Measurements from ENCODE around the gene SLC38A8. TPM values are rescaled to one million over a fixed set of nuclear protein-coding genes. Genes with fewer than 3 reads are reported as not detected.

The SLC38A8 gene
- total RNA-seq = not detected in 2 replicates

DNA sequence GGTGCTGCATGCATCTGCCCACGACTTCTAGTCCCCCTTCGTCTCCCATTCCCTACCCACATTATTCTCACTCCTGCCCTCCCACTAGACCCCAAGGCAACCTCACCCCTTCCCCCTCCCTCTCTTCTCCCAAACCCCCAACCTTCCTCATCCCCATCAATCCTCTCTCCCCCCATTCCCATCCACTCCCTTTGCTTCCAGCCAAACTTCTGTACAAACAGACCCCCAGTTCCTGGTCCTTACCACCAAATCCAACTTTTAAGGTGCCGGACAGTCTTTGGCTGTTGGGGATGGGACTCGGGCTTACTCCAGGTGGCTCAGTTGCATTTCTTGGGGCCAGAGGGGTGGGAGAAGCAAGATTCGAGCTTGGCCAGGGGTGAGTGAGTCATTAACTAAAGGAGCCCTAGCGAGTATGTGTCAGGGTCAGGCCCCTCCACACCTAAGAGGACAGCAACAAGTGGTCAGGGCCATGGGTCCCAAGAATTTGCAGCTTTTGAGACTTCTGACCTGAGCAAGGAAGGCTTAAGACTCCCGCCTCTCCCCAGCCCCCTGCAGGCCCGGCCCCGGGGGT, at the start of gene SLC38A8:
TSS of gene SLC38A8 (minus strand) at position 488 of the 571 bp plus-strand sequence. CDS start 638 bp downstream, outside the sequence.
- no peak for DNase-seq

DNA sequence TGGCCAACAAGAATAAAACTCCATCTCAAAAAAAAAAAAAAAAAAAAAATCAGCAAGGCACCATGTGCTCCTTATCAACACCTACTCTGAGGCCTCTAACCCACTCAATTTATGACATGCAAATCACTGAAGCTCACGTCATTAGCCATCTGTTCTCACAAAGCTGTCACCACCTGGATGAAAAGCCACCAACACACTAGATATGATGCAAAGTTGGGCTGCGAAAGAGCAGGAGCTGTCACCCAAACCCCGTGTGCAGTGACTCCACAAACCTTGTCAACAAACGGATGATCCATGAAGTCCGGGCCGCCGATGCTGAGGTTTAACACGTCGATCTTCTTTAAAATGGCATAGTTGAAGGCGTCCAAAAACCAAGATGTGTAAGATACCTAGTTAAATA, 48.9 kb upstream of the SLC38A8 start:
- DNase-seq = no peak

DNA sequence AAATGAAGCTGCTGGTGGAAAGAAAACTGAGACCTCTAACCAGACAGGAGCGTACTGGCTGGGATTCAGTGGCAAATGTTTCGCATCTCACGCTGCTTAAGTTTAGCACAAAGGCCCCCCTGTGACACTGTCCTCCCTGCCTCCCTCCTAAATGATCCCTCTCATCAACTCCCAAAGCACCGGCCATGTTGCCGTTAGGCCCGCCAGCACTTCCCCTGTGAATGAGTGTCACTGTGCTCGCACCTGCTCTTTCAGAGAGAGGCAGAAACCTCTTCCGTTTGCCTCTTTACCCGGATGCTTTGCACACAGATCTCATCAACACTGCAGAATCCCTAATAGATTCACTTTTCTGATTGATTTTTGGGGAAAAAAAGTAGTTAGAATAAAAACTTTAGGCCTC, 47.6 kb upstream of the SLC38A8 start:
- no peak for DNase-seq

DNA sequence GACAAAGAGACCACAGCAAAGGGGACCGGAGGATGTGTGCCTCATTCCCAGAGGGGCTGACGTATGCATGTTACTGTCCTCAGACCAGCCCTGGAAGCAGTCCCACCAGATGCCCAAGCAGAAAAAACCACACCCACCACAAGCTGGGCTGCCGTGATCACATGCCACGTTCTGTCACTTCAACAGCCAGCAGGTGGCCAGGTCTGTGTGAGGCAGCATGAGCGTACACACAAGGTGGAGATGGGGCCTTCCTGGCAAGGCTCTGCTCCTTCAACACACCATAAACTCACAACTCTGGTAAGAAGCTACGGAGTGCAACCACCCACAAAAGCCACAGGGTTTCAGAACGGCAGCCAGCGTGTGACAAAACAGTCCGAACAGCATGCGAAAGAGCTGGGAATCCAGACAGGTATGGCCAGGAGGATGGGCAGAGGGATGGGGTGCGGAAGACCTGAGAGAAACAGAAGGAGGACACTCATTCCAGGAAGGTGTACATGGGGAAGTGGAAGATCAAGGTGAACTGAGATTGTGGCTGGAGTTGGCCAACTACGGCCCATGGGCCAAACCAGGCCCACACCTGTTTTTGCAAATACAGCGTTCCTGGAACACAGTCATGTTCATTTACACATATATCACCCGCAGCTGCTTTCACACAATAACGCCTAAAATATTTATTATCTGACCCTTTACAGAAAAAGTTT, 46.2 kb upstream of the SLC38A8 start:
- DNase-seq = no peak

DNA sequence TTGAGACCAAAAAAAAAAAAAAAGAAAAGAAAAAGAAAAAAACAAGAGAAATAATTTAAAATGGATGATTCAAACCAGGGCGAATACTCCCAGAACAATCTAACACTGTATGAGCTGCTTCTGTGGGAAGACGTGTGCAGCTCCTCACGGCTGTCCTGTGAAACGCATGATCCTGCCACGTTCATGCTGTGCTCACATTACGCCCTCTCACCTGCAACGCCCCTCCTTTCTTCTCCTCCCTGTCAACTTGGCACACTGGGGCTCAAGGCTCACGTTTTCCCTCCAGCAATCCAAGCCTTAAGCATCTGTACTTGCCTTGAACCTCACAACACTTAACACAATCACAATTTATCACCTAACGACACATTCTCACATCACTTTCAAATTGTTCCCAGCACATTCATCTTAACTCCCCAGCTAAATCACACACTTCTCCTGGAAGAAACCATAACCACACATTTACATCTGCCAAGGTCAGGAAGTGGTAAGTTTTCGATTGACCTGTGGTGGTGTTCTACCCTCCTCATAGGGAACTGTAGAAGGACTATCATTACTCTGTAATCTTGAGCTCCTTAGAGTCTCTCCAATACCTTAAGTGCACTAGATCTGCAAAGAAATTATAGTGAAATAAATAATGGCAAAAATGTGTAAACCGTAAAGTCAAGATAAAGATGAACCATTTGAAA, 45.0 kb upstream of the SLC38A8 start:
- no peak for DNase-seq

DNA sequence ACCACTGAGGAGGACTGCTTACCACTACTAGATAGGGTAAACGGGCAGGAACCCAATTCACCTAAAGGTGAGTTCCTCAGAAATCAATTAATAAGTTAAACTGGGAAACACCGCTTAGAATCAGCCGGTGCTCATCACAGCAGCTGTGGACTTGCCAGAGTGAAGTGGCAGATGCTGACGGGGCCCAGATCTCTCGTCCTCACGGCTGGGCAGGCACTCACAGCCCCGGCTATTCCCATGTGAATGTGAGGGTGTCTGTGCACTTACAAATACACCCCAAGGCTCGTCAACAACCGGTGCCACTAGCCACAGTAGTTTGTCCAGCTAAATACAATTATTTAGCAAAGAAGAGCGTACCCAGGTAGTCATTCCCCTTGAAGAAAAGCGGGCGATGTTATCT, 44.4 kb upstream of the SLC38A8 start:
- no peak for DNase-seq

DNA sequence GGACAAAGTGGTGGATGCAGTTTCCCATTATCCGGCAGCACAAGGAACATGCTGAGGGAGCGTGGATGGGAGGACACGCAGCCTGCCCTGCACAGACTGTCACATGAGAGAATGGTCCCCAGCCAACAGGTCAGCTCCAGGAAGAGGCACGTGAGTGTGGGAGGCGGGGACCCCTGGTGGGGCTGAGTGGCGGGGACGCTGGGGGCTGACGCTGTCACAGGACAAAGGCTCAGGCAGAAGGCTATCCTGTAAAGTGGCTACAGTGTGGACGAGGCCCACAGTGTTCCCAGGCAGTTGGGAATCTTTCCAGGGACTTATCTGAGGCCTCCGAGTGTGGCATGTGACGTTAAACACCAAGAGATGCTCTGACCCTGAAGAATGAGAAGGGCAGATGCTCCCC, 43.7 kb upstream of the SLC38A8 start:
- DNase-seq = no peak

DNA sequence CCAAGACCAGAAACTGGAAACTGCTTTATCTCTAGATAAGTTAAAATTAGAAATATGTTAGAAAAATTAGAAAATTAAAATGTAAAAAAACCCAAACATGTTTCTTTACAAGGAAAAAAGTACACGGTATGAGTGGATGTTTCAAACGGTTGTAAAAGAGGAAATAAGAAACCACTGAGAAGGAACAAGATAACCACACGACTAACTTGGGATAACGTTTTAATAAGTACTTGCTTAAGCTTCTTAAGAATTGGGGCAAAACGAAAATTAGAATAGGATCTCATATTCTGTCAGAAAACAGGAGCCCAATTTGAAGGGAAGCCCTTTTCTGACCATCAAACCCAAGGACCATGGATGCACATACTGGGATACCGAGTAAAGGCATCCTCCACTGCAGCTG, 43.2 kb upstream of the SLC38A8 start:
- DNase-seq = no peak

DNA sequence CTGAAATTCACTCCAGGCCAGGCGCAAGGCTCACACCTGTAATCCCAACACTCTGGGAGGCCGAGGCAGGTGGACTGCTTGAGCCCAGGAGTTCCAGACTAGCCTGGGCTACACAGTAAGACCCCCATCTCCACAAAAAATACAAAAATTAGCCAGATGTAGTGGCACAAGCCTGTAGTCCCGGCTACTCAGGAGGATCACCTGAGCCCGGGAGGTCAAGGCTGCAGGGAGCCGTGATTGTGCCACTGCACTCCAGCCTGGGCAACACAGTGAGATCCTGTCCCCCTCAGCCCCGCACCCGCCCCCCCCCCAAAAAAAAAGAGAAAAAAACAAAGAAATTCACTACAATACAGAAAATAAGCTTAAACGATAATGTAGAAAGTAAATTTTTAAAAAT, 42.7 kb upstream of the SLC38A8 start:
- no peak for DNase-seq

DNA sequence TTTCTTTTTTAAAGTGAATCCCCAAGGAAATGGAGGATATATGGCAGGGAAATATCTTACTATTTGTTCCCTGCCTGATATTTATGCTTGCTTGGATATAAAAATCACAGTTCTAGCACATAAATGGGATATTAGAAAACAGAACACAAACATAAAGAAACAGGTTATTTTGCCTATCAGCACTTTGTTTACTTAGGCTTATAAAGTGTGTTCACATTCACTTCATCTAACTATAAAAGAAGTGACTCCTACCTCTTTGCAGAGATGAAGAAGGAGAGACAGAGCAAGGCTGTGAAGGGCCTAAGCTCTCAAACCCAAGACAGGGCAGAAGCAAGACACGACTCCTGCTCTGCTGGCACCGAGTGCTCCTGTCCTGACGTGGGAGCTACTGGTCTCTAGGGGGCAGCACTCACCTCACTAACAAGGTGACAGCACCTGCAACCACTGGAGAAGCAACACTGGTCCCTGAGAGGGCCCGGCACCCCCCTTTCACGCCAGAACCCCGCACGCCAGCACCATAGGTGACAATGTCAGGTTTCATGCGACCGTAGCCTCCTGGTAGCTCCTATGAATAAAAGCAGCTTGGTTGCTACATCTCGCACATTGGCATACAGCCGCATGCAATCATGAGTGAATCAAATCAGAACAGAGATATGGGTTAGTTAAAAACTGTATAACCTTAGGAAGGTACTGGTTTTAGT, 42.1 kb upstream of the SLC38A8 start:
- DNase-seq = peak; percentile 84

DNA sequence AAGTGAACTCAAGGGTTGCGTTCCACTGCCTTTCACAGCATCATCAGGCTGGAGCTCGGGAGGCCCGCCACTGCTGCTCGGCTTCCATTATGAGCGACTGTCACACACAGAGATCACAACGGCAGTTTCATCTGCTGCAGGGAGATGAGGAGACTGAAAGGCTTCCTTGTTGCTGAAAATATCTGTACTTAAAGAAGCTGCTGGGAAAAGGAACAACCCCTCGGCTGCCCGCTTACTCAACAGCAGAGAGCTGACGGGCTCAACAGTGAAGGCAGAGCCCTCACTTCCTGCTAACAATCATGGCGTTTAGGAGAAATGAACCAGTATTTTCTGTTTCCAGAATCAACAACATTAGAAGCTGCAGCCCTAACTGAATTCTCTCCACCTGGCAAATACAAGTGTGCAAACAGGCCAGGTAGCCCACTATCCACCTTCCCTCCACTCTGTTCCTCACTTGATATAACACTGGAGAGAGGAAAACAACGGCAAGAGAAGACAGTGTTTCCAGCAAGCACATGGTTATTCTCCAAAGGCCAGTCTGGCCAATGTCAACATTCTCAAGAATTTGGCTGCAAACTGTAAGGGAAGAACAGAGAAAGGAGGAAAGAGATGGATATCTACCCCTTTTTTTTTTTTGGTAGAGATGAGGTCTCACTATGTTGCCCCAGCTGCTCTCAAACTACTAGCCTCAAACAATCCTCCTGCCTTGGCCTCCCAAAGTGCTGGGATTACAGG, 40.4 kb upstream of the SLC38A8 start:
- no peak for DNase-seq

DNA sequence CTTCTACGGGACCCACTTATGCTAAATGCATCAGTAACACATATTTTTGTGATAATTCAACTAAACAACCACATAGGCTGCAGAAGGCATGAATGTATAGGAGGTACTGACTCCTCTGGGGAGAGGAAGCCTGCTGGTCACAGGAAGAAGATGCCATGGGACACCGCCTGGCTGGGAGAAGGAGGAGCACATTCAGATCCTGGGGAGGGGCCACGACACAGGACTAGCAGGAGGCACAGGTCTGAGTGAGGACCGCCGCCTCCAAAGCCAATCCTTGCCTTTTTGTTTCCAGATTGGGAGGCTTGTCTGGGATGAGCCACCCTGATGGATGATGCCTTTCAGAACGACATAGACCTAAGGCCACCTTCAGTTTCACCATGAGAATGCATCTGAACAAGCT, 39.5 kb upstream of the SLC38A8 start:
- no peak for DNase-seq

DNA sequence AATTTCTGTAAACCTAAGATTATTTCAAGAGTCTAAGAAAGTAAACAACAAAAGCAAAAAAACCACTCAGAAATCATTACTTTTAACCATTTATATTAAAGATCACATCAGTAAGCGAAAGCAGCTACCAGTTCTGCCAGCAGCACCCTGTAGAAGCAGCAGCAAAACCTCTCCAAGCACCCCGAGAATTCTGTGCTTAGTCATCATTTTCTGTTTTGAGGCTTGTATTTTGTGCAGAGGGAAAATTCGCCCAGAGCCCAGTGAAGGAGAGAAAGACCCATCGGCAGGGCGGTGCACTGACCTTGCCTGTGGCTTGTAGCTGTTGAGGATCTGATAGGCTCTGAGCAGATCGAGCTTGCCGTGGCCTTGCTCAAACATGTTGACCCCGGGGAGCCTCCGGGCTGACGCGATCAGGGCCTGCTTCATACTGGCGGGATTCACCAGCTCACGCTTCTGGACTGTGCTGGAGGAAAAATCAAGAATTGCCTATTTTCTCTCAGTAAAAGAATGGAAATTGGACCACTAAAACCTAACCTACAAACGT, 38.9 kb upstream of the SLC38A8 start:
- DNase-seq = no peak

DNA sequence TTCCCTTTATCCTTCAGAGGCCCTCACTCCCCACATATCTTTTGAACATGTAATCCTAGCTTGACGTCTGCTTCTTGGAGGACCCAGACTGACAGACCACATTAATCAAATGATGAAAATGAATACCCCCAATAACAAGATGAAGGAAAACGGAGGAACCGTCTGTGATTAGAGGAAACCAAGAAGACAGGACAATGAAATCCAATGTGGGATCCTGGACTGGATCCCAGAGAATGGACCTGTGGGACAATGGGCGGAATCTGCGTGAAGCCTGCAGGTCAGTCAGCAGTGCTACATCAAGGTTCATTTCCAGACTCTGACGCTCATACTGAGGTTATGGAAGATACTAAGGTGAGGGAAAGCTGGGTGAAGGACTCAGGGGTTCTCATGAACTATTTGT, 38.2 kb upstream of the SLC38A8 start:
- DNase-seq = no peak

DNA sequence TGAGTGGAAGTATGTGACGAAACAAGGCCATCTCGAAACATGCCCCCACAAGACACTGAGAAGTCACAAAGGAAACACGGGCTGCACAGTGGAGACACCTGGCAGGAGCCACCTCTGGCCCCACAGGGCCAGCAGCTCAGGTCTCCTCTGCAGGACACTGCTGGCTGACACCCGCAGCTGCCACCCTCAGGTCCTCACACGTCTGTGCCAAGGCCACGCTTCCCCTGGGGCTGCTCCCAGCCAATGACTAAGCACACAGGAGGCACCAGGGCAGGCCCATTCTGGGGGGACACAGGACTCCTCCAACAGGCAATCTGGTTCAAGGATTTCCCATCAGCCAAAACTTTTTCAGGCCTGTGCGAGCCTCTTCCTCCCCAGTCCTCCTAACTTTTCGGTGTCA, 37.8 kb upstream of the SLC38A8 start:
- no peak for DNase-seq

DNA sequence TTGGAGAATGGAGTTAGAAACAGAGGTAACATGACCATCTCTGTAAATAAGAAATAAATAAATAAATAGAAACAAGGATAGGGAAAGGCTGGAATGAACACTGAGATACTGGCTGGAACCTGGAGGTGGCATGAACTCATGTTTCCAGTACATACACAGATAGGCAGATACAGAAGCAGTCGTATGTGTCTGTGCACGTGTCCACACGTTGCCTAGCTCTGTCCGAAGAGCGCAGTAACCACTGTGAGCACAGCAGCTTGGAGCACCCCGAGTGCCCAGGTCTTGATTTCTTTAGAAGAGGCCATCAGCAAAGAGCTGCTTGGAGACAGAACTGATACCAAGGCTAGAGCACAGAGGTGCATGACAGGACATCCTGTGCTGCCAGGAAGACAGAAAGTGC, 37.1 kb upstream of the SLC38A8 start:
- DNase-seq = no peak

DNA sequence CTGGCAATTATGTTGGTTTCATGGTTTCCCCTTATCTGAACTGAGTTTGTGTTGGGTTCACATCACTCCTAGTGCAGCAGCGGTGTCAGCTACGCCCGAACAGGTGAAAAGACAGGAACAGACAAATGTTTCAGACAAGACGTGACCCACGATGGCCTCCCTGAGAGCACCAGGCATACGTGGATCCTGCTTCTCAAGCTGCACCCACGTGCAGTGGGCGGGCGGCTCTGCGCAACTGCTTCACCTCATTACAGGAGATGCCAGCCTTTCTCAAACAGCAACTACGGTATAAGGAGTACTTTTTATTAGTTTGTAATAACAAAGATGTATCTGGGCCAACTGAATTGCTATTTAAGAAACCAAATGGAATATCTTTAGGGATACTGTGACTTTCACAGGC, 32.8 kb upstream of the SLC38A8 start:
- no peak for DNase-seq

DNA sequence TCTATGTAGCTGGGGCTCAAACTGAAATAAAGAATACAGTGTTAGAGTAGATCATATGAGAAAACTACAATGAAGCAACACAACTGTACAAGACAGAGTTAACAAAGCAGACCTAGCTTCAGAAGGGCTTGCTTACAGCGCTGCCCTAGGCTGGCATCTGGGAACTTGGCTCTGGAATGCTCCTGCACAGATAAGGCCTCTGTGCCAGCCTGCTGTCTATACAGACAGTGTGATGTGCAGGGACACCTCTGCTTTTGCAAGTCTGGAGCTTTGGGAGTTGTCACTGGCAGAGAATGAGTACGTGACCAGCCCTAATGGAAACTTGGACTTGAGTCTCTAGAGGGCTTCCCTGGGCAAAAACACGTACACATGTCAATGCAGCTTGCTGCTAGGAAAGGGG, 32.1 kb upstream of the SLC38A8 start:
- no peak for DNase-seq

DNA sequence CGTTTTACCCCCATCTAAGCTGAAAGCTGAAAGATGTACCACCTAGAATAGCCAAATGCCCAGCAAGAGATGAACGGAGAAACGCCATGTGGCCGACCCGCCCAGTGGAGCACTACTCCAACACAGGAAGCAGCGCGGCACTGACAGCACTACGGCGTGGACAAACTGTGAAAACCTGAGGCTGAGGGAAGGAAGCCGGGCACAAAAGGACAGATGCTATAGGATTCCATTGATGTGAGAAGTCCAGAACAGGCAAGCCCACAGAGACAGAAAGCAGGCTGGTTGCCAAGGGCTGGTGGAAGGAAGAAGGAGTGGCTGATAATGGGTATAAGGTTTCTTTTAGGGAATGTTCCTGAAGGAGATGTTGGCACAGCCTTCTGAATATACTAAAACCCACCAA, 29.4 kb upstream of the SLC38A8 start:
- peak; percentile 82 for DNase-seq

DNA sequence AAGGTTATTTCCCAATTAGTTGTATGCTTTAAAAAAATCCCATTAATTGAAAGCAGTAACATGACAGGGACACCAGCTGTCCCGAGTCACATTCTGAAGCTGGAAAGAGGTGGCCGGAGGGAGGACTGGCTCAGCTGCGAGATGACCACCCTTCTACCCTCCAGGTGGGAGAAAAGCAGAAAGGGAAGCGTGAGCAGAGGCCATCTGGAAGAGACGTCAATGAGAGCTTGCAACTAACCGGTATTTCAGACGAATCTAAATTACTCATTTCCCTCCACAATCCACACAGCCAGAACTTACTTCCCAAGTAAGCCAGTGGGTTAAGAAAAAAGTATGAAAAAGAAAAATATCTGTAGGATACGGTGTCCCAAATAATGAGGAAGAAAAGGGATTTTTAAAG, 28.5 kb upstream of the SLC38A8 start:
- peak; percentile 67 for DNase-seq

DNA sequence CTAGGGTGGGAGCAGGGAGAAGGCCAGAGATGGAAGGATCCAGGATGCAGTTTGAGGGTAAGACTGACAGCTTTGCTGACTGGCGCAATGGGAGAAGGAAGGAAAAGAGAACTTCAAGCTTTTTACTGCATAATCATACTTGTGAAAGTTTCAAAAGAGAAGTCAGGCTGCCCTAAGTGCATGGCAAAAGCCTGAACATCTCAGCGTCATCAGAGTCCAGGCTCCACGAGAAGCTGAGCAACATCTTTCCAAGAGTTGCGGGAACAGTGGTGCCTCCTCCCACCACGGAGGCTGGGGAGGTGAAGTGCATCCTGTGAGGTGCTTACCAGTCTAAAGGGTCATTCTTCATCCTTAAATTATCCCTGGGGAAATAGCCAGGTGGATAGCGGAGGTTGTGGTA, 26.9 kb upstream of the SLC38A8 start:
- no peak for DNase-seq

DNA sequence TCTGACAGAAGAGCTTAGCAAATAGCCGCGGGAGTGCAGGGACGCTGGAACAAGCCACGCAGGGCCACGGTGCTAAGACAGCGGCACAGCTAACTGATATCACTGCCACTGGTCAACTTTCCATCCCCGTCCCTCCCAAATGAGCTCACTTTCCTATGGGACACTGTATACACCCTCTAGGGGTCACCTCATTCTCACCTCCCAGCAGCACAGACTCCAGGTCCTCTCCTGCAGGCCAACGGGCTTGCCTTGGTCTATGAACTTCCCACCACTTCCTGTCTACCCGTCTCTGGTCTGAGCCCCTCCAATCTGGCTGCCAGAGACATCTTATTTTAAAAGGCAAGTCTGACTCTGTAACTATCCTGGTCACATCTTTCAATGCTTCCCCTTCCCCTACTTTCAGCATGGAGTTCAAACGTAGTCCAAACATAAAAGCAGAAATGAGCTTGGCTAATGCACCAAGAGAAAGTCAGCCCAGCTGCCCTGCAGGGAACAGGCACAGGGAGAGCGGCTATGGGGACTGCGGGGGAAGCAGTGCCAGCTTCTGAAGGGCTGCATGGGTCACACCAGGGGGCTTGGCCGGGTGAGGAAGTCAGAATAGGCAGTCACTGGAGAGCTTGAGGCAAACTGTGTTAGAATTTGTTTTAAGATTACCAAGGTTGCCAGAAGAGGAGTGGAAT, 26.3 kb upstream of the SLC38A8 start:
- DNase-seq = no peak

Measured in dermis blood vessel endothelial cell (primary cell).